Breast epithelium (tissue), 4 donors: Measurements from ENCODE around the gene ADAMTS3. TPM values are rescaled to one million over a fixed set of nuclear protein-coding genes. Genes with fewer than 3 reads are reported as not detected.

Source experiments
- DNase-seq, 2 donors: peaks; one replicate each; pipeline ENCODE4 v3.0.0-alpha.2; 2019; ENCODE audit warnings: low spot score in 2 of 2
- H3K27ac ChIP-seq, 2 donors: fragments of 200-600 bp; sonication (generic) in 1 of 2; one replicate each; pipeline ENCODE4 v1.5.1; 2016 to 2019; ENCODE audit warnings: mild to moderate bottlenecking in 1 of 2
- H3K27me3 ChIP-seq, 2 donors: fragments of 200-600 bp; sonication (generic) in 1 of 2; one replicate each; pipeline versions ENCODE4 v1.5.1 to v1.6.0; 2017 to 2019; ENCODE audit warnings: control low read depth in 1 of 2, mild to moderate bottlenecking in 1 of 2
- H3K36me3 ChIP-seq: fragments of 200-600 bp; one replicate; pipeline ENCODE4 v1.5.1; 2019
- H3K4me1 ChIP-seq, 2 donors: fragments of 200-600 bp; sonication (generic); one replicate each; pipeline ENCODE4 v1.5.1; 2016 to 2019; ENCODE audit warnings: control low read depth in 1 of 2
- H3K4me3 ChIP-seq, 3 donors: fragments of 200-600 bp; sonication (generic); 1 replicate in 2 of 3; 2 replicates in 1 of 3; pipeline ENCODE4 v1.5.1; 2016 to 2019; ENCODE audit warnings: mild to moderate bottlenecking in 3 of 3, moderate library complexity in 2 of 3
- H3K9me3 ChIP-seq, 2 donors: fragments of 200-600 bp; sonication (generic) in 1 of 2; one replicate each; pipeline ENCODE4 v1.5.1; 2016 to 2019; ENCODE audit warnings: control low read depth in 1 of 2
- POLR2A ChIP-seq: fragments of 450-650 bp; IDR thresholded peaks from one replicate; pipeline ENCODE4 v1.6.1; 2016; ENCODE audit warnings: antibody characterized with exemption, mild to moderate bottlenecking, moderate library complexity
- POLR2AphosphoS5 ChIP-seq, 3 donors: sonication (generic); formaldehyde crosslinking; IDR thresholded peaks; one replicate each; pipeline ENCODE4 v1.6.1; 2017; ENCODE audit warnings: antibody characterized with exemption in 3 of 3
- intact Hi-C: fragments of 100-400 bp; cut with DNase I; formaldehyde crosslinking; loops from one replicate; pipeline ENCODE4 v1.15.1; 2023; ENCODE audit warnings: low total_unique reads
- total RNA-seq, 3 donors: library from RNA; depleted of rRNA; stranded (reverse); fragments of >200 nt; gene quantifications; one replicate each; pipeline ENCODE4 v1.1.0, GENCODE V29; 2016
- TF ChIP-seq, protein P1 (sequence below), 3 donors: fragments of 450-650 bp; IDR thresholded peaks; one replicate each; pipeline ENCODE4 v1.5.1; 2016 to 2017; ENCODE audit warnings: antibody characterized with exemption in 3 of 3, mild to moderate bottlenecking in 3 of 3, moderate library complexity in 3 of 3

The ADAMTS3 gene
- total RNA-seq, 3 donors from 2014 or later = 1.9 to 5.6 (median 2.9) TPM

DNA sequence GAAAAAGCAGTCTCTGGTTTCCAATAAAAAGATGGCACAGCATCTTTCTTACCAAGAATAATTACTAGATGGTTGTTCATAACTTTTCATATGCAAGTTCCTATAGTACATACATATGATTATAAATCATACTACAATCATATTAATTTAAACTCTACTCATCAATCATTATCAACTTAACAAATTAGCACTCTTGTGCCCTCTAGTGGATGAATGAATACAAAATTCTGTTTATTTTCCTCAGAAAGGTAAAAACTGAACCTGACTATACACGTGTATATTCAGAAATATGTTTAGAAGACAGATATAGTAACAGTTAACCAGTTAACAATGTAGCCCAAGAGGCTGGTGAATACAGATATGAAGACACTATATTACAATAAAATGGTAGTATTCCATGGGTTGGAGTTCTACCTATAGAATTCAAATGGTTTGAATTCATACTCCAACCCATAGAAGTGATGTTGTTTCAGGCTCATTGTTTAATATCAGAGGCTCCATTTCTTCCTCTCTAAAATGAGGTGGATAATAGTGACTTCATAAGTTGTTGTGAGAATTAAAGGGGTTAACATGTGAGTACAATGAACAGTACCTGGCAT, 100.0 kb downstream of the ADAMTS3 start:
- no peak for DNase-seq
- intact Hi-C loops = no loop called here

DNA sequence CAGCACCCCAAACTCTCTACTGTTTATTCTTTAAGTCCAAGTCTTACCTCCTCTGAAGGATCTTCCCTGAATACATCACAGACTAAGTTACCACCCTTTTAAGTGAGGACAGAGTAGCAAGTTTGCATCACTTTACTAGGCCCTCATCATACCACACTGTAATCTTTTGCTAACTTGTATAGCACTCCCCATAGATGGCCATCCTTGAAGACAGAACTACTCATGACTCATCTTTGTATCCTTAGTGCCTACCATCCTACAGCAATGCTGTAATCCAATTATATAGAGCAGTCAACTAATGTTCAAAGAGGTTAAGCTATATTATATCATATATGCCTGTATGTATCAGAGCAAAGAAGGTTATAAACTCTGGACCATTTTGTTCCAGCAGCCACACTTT, 101.4 kb downstream of the ADAMTS3 start:
- no peak overlapping the region for H3K4me3 ChIP-seq
- no peak overlapping the region for H3K27ac ChIP-seq
- no peaks in the 10 kb centered on the region for H3K27me3 ChIP-seq
- TF ChIP-seq, protein P1, sequence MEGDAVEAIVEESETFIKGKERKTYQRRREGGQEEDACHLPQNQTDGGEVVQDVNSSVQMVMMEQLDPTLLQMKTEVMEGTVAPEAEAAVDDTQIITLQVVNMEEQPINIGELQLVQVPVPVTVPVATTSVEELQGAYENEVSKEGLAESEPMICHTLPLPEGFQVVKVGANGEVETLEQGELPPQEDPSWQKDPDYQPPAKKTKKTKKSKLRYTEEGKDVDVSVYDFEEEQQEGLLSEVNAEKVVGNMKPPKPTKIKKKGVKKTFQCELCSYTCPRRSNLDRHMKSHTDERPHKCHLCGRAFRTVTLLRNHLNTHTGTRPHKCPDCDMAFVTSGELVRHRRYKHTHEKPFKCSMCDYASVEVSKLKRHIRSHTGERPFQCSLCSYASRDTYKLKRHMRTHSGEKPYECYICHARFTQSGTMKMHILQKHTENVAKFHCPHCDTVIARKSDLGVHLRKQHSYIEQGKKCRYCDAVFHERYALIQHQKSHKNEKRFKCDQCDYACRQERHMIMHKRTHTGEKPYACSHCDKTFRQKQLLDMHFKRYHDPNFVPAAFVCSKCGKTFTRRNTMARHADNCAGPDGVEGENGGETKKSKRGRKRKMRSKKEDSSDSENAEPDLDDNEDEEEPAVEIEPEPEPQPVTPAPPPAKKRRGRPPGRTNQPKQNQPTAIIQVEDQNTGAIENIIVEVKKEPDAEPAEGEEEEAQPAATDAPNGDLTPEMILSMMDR (IDR thresholded peaks at IDR 0.05) = no peak
- no peak for DNase-seq
- intact Hi-C loops = no loop called here
- H3K4me1 ChIP-seq = no peaks in the 10 kb centered on the region
- H3K9me3 ChIP-seq = no peaks in the 10 kb centered on the region
- H3K36me3 ChIP-seq = no peaks in the 10 kb centered on the region

More for the DNA sequence above, 100.0 kb downstream of the ADAMTS3 start:
- no peak overlapping the region for H3K4me3 ChIP-seq
- TF ChIP-seq, protein P1 (IDR thresholded peaks at IDR 0.05) = peak in 2 of 3 donors; percentile 43 to 44
- TF ChIP-seq POLR2A = no peak
- no peak for TF ChIP-seq POLR2AphosphoS5 (IDR thresholded peaks at IDR 0.05)
- H3K27ac ChIP-seq = no peak overlapping the region
- H3K9me3 ChIP-seq = no peaks in the 10 kb centered on the region
- H3K36me3 ChIP-seq = no peaks in the 10 kb centered on the region
- no peaks in the 10 kb centered on the region for H3K4me1 ChIP-seq
- no peaks in the 10 kb centered on the region for H3K27me3 ChIP-seq

DNA sequence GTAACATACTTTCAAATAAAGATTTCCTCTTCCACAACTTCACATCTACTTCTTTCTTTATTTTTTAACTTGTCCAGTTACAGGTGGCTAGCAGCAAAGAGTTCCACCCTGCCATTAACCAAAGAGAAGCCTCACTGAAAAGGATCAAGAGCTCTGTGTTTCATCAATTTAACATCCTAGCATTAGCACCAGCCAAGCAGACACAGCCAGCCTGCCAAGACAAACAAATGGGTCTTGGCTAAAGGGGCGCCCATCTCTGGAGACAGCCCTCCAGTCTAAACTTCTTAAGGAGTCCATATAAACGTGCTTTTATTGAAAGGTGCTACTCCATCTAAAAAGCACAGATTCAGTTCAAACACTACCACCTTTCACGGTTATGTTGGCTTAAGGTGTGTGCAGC, 105.3 kb downstream of the ADAMTS3 start:
- no peaks in the 10 kb centered on the region for H3K36me3 ChIP-seq
- no peak for DNase-seq
- no peaks in the 10 kb centered on the region for H3K9me3 ChIP-seq
- TF ChIP-seq POLR2A (no peak), POLR2AphosphoS5 (IDR thresholded peaks at IDR 0.05) (no peak)
- TF ChIP-seq, protein P1 (IDR thresholded peaks at IDR 0.05) = no peak
- H3K27ac ChIP-seq = no peak overlapping the region
- no peak overlapping the region for H3K4me3 ChIP-seq
- no peaks in the 10 kb centered on the region for H3K27me3 ChIP-seq
- no peaks in the 10 kb centered on the region for H3K4me1 ChIP-seq
- intact Hi-C loops = no loop called here

DNA sequence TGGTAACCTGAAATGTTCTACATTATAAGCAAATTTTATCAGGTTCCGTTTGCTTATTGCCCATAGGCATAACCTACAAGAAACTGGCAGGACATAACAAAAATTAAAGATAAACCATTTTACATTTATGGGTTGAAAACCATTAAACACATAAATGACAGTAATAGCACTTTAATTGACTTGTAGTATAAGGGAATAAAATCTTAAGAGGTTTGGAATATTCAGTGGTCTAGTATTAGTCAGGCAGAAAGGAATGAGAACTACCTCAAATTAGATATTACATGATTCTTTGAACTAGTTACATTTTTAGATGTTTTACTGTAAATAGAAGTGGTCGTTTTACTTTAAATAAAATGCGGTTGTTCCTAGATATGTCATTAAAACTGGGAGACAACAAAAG, 111.9 kb downstream of the ADAMTS3 start:
- no peaks in the 10 kb centered on the region for H3K4me1 ChIP-seq
- no peak overlapping the region for H3K4me3 ChIP-seq
- H3K36me3 ChIP-seq = no peaks in the 10 kb centered on the region
- TF ChIP-seq, protein P1 (IDR thresholded peaks at IDR 0.05) = no peak
- TF ChIP-seq POLR2AphosphoS5 (IDR thresholded peaks at IDR 0.05) (no peak), POLR2A (no peak)
- intact Hi-C loops = no loop called here
- DNase-seq = no peak
- no peaks in the 10 kb centered on the region for H3K27me3 ChIP-seq
- H3K9me3 ChIP-seq = no peaks in the 10 kb centered on the region
- H3K27ac ChIP-seq = no peak overlapping the region

DNA sequence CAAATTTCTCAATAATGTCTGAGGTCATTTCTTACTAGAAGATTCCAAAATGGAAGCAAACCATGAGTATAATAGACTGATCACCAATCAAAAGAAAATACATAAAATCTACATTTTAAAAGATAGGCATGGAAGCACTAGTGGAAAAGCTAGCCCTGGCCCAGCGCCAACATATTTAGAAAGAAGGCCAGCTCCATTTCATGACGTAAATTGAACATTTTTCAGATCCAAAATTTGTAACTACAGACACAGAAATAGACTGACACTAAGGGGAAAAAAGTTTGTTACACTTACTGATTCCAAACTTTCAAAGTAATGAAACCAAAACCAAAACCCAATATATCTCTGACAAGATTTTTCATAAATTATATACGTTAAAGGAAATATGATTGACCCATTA, 117.7 kb downstream of the ADAMTS3 start:
- intact Hi-C loops = no loop called here
- no peak for DNase-seq
- Histone ChIP-seq H3K27ac (no peak overlapping the region), H3K27me3 (no peaks in the 10 kb centered on the region), H3K9me3 (no peaks in the 10 kb centered on the region), H3K36me3 (no peaks in the 10 kb centered on the region), H3K4me3 (no peak overlapping the region), H3K4me1 (no peaks in the 10 kb centered on the region)
- TF ChIP-seq POLR2A = no peak
- TF ChIP-seq, protein P1 (IDR thresholded peaks at IDR 0.05) = no peak
- no peak for TF ChIP-seq POLR2AphosphoS5 (IDR thresholded peaks at IDR 0.05)
